GM08714 (cell line): ENCODE measurements around the gene TNS1.

Experiments
- H3K4me3 ChIP-seq: fragments of 200-500 bp; sonication (Bioruptor generic); 2 replicates; pipeline ENCODE4 v1.5.1; 2014; ENCODE audit warnings: mild to moderate bottlenecking, low read length, inconsistent platforms
- ZNF274 ChIP-seq: IDR thresholded peaks from 2 replicates; pipeline ENCODE4 v1.6.1; 2012; ENCODE audit warnings: mild to moderate bottlenecking, low read depth, low read length

Gene TNS1

DNA sequence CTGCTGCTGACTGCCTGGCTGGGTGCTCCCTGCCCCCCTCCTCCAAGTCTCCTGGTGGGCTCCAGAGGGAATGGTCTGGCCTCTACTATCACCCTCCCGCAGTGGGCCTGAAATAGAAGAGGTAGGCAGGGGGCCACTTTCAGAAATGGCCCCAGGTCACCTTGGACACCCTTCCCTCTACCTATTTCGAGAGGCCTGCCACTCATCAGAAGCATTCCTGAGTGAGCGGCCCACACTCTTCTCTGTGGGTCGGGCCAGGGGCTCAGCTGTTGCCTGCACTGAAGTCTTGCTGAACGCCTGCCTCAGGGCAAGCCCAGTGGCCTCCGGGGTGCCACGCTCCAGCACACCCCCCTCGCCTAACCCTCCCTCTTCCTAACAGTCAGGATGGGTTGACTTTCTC, 124.9 kb downstream of the TNS1 start:
- TF ChIP-seq ZNF274: no peak
- H3K4me3 ChIP-seq: no peak overlapping the region

DNA sequence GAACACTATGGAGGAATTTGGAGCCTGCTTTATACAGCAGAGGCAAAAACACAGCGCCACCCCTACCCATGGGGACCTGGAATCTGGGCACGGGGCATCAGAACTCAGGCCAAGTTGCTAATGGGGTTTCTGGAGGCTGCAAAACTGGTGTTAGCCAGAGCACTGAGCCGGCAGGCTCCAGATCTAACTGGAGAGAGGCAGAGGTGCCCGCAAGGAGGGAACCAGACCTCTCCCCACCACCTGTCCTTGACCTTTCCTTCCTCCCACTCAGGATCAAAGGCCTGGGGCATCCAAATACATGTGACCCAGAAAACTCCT, 126.6 kb downstream of the TNS1 start:
- no peak overlapping the region for H3K4me3 ChIP-seq
- no peak for TF ChIP-seq ZNF274

GRCh38 chr2:217875556-217876252, 127.1 kb downstream of the TNS1 start:
- no peak overlapping the region for H3K4me3 ChIP-seq
- no peak for TF ChIP-seq ZNF274

- no peak for TF ChIP-seq ZNF274
- no peak overlapping the region for H3K4me3 ChIP-seq
These were observed 127.7 kb downstream of the TNS1 start for GRCh38 chr2:217875138-217875537.

DNA sequence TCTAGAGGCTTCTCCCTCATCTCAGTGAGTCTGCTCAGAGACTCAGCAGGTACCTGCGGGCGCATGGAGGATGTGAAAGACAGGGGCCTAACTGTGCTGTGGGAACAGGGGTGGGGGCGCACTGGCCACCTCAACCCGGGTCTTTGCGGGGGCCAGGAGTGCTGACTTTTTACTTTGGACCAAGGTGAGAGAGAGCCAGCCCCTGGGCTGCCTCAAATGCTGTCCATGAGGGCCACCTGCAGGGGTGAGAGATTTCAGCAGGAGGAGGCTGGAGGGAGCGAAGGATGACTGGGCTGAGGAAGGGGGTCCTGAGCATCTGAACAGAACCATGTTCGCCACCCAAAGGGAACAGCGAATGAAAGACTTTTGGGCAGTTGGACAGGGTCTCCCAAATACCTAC, 129.4 kb downstream of the TNS1 start:
- no peak for TF ChIP-seq ZNF274
- no peak overlapping the region for H3K4me3 ChIP-seq

DNA sequence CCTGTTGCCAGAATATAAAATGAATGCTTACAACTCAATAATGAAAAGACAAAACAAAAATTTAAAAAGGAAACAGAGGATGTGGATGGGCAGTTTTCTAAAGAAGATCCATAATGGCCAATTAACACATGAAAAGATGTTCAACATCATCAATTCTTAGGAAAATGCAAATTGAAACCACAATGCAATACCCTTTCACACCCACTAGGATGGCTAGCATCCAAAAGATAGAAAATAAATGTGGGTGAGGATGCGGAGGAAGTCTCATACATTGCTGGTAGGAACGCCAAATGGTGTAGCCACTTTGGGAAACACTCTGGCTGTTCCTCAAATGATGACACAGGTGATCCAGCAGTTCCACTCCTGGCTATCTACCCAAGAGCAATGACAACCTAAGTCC, 130.5 kb downstream of the TNS1 start:
- no peak for TF ChIP-seq ZNF274
- no peak overlapping the region for H3K4me3 ChIP-seq

GRCh38 chr2:217870528-217871011, 132.2 kb downstream of the TNS1 start:
- no peak for TF ChIP-seq ZNF274

DNA sequence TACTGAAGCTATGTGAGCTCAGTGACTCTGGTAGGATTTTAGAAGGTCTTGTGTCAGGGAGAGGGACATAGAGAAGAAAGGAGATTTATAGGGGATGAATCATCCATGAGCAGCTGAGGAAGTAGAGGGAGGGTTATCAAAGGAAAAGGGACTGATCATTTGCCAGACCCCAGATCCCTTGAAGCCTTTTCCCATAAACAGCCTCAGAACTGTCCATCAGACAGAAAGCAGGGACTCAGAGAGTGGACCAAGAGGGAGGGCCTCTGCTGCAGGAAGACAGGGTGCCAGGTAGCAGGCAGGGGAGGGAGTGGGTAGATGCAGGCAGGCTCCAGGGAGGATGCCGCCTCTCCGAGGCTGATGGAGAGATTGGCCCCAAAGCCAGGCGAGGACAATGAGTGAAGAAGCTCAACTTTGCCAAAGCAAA, 133.9 kb downstream of the TNS1 start:
- TF ChIP-seq ZNF274: no peak
- H3K4me3 ChIP-seq: no peak overlapping the region

More at GRCh38 chr2:217870528-217871011, 132.2 kb downstream of the TNS1 start:
- H3K4me3 ChIP-seq: no peak overlapping the region

DNA sequence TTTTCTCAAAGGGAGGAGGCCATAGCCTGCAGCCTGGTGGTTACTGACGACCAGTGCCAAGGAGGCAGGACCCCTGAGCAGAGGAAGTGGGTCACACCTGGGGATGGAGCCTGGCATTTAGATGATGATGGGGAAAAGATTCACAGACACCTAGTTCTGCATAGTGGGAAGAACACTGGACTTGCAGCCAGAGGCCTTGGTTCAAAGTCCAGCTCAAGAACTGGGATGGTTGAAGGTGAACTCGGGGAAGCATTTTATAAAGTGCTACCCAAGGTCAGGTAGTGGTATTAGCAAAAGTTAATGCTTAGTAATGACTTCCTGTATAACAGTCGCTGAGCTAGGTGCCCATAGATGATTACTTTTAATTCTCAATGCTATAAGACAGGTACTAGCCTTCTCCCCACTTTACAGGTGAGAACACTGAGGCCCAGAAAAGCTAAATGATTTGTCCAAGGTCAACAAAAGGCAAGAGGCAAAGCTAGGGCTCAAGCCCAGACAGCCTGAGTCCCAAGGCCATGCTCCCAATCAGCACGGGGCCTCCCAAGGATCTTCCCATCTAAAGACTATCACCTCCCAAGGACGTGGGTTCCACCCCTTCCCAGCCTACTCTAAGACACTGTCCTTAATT, 134.4 kb downstream of the TNS1 start:
- H3K4me3 ChIP-seq: no peak overlapping the region
- no peak for TF ChIP-seq ZNF274

DNA sequence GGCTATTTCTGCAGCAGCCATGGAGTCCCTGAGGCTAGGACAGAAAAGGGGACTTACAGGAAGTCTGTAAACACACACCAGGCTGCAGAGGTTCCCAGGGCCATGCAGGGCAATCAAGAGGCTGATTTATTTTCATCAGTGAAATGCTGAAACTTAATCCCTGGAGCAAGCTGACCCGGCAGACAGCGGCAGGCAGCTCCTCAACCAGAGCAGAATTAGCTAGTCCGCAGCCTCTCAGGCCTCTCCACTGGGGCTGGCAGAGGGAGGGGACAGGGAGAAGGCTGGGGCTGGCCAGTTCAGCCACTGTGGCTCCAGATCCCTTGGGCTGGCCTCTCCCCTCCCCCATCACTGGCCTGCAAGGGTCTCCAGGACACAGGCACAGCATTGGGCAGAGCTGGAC, 136.3 kb downstream of the TNS1 start:
- no peak overlapping the region for H3K4me3 ChIP-seq
- no peak for TF ChIP-seq ZNF274

DNA sequence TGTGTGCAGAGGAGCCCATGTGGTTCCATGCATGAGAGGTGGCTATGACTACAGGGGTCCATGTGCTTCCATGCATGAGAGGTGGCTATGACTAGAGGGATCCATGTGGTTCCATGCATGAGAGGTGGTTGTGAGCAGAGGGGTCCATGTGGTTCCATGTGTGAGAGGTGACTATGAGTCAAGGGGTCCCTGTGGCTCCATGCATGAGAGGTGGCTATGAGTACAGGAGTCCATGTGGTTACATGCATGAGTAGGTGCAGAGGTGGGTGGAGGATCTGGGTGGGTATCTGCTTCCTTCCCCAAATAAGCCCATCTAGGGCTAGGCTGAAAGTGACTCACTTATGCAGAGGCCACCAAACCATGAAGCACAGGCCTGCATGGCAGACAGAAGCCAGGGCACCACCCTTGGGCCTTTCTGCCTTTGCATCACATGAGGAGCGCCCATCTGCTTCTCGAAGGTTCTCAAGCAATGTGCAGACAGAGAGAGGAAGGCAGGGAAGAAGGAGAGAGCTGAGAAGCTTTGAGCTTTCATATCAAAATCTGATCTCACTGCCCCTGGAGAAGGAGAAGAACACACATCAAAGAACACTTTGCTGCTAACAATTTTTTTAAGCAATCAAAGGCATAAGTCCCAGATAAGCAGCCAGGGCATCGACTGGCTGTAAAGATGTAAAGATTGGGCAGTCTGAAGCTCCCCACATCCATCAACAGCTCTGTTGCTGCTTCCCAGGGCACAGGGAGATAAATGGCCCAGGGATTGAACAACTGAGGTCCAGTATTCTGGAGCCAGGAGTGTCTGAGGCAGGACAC, 137.6 kb downstream of the TNS1 start:
- no peak overlapping the region for H3K4me3 ChIP-seq
- no peak for TF ChIP-seq ZNF274

DNA sequence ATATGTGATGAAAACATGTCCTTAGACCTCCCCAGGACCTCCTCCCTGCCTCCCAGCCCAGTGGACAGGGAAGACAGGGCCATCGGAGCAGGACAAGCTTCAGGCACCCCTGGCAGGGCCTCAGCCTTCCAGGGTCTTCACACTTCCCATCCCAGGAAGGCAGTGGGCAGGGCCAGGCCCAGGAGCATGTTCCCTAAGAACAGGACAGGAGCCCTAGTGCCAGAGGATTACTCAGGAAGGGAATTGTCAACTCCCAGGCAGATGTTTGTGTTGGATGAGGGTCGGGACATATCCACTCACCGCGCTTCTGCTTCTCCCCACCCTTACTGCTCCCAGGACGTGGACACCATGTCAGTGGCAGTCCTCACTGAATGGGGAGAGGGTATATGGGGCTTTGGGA, 138.9 kb downstream of the TNS1 start:
- H3K4me3 ChIP-seq: no peak overlapping the region
- no peak for TF ChIP-seq ZNF274

GRCh38 chr2:217861334-217861877, 141.4 kb downstream of the TNS1 start:
- TF ChIP-seq ZNF274: no peak
- H3K4me3 ChIP-seq: no peak overlapping the region

- TF ChIP-seq ZNF274: no peak
- H3K4me3 ChIP-seq: no peak overlapping the region
These were observed 142.9 kb downstream of the TNS1 start for GRCh38 chr2:217859926-217860325.
